OCI-LY1 (cell line): ENCODE results near the gene IL1RAPL1.

Experiments used
- CTCF ChIP-seq: fragments of 200-600 bp; sonication (generic), shearing (Covaris generic); IDR thresholded peaks from 2 replicates; pipeline ENCODE4 v1.5.1; 2017; ENCODE audit warnings: mild to moderate bottlenecking, antibody characterized with exemption, low read length, moderate library complexity, mixed read lengths
- EZH2 ChIP-seq: fragments of 200-600 bp; sonication (generic), shearing (Covaris generic); IDR thresholded peaks from 2 replicates; pipeline ENCODE4 v1.8.0; 2017; ENCODE audit warnings: borderline replicate concordance, mixed run types, mild to moderate bottlenecking, antibody characterized with exemption, low read length, moderate library complexity, mixed read lengths

GRCh38 chrX:29813174-29813573 is 1225.9 kb downstream of the IL1RAPL1 start:
- TF ChIP-seq CTCF (no peak), EZH2 (no peak)
